DOHH2 (cell line): Measurements from ENCODE around the gene GAB2.

Experiments used
- H3F3A ChIP-seq: fragments of 200-600 bp; sonication (generic), shearing (Covaris generic); 2 replicates; pipeline ENCODE4 v1.6.0; 2016; ENCODE audit warnings: antibody characterized with exemption, mild to moderate bottlenecking; ENCODE audit not compliant: control insufficient read depth, insufficient read depth
- H3K27ac ChIP-seq: fragments of 200-600 bp; sonication (generic); 2 replicates; pipeline ENCODE4 v1.5.1; 2014; ENCODE audit warnings: low read depth, mild to moderate bottlenecking, low read length, moderate library complexity
- H3K27me3 ChIP-seq: fragments of 200-600 bp; sonication (generic); 2 replicates; pipeline ENCODE4 v1.6.1; 2014; ENCODE audit warnings: mild to moderate bottlenecking, low read length, mixed read lengths; ENCODE audit not compliant: control insufficient read depth
- H3K36me3 ChIP-seq: fragments of 200-600 bp; sonication (generic); 2 replicates; pipeline ENCODE4 v1.6.1; 2014; ENCODE audit warnings: mild to moderate bottlenecking, low read length, moderate library complexity, mixed read lengths; ENCODE audit not compliant: control insufficient read depth
- H3K4me1 ChIP-seq: fragments of 200-600 bp; sonication (generic); 2 replicates; pipeline ENCODE4 v1.6.1; 2014; ENCODE audit warnings: mild to moderate bottlenecking, low read length, mixed read lengths; ENCODE audit not compliant: control insufficient read depth
- H3K4me2 ChIP-seq: fragments of 200-600 bp; sonication (generic); 2 replicates; pipeline ENCODE4 v1.6.0; 2014; ENCODE audit warnings: mild to moderate bottlenecking, low read length, moderate library complexity
- H3K4me3 ChIP-seq: fragments of 200-600 bp; sonication (generic); 2 replicates; pipeline ENCODE4 v1.5.1; 2014; ENCODE audit warnings: mild to moderate bottlenecking, low read length, mixed read lengths
- H3K79me2 ChIP-seq: fragments of 200-600 bp; sonication (generic); 2 replicates; pipeline ENCODE4 v1.6.1; 2014; ENCODE audit warnings: mild to moderate bottlenecking, low read length, mixed read lengths; ENCODE audit not compliant: control insufficient read depth
- H3K9me2 ChIP-seq: fragments of 200-600 bp; sonication (generic); replicated peaks from 2 replicates; pipeline ENCODE4 v1.6.1; 2014; ENCODE audit warnings: mild to moderate bottlenecking, low read length, mixed read lengths; ENCODE audit not compliant: control insufficient read depth
- H3K9me3 ChIP-seq: fragments of 200-600 bp; sonication (generic); 2 replicates; pipeline ENCODE4 v1.6.1; 2014; ENCODE audit warnings: antibody characterized with exemption, low read length, mixed read lengths; ENCODE audit not compliant: control insufficient read depth, insufficient read depth
- H4K20me1 ChIP-seq: fragments of 200-600 bp; sonication (generic); 2 replicates; pipeline ENCODE4 v1.6.0; 2014; ENCODE audit warnings: low read depth, mild to moderate bottlenecking, antibody characterized with exemption, low read length, moderate library complexity; ENCODE audit not compliant: control insufficient read depth, insufficient read depth
- EZH2phosphoT487 ChIP-seq: fragments of 200-600 bp; sonication (generic); IDR thresholded peaks from 2 replicates; pipeline ENCODE4 v1.6.1; 2017; ENCODE audit warnings: borderline replicate concordance, mild to moderate bottlenecking, antibody characterized with exemption, low read length, moderate library complexity, mixed read lengths
- TF ChIP-seq, protein P1 (sequence below): fragments of 200-600 bp; sonication (generic); IDR thresholded peaks from one replicate; pipeline ENCODE4 v1.5.1; 2014; ENCODE audit warnings: antibody characterized with exemption, mild to moderate bottlenecking, low read depth, low read length; ENCODE audit not compliant: poor library complexity, severe bottlenecking

Gene GAB2

DNA sequence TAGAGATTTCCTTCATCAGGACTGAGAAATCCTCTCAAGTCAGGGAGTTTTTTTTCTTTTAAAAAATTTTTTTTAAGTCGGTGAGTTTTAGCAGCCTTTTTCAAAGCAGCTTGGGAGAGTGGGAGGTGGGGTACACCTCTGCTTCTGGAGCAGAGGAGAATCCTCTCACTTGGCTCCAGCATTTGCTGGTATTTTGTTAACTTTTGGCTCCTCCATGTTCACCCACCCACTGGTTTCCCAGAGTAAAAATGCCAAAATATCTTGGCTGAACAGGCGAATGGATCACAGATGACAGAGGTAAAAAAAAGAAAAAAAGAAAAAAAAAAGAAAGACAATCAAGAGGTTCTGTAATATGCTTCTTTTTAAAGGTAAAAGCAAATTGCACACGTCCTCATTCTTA lies 68.0 kb downstream of the GAB2 start:
- no peaks in the 10 kb centered on the region for H3K36me3 ChIP-seq
- no peaks in the 10 kb centered on the region for H3K79me2 ChIP-seq
- H3K9me2 ChIP-seq = no peaks in the 10 kb centered on the region
- 0 out of 2 replicates have a peak, but pooled peaks cover 3% of the 10 kb centered on the region for H3F3A ChIP-seq
- peaks cover 18% of the 10 kb centered on the region for H3K4me1 ChIP-seq
- H3K4me2 ChIP-seq = peak overlapping the region; percentile 45
- H3K27ac ChIP-seq = no peak overlapping the region
- H3K4me3 ChIP-seq = peak overlapping the region; percentile 12; the same call in 1 of the 2 replicates
- no peaks in the 10 kb centered on the region for H3K9me3 ChIP-seq
- H4K20me1 ChIP-seq = no peaks in the 10 kb centered on the region
- H3K27me3 ChIP-seq = no peaks in the 10 kb centered on the region
- TF ChIP-seq, protein P1, sequence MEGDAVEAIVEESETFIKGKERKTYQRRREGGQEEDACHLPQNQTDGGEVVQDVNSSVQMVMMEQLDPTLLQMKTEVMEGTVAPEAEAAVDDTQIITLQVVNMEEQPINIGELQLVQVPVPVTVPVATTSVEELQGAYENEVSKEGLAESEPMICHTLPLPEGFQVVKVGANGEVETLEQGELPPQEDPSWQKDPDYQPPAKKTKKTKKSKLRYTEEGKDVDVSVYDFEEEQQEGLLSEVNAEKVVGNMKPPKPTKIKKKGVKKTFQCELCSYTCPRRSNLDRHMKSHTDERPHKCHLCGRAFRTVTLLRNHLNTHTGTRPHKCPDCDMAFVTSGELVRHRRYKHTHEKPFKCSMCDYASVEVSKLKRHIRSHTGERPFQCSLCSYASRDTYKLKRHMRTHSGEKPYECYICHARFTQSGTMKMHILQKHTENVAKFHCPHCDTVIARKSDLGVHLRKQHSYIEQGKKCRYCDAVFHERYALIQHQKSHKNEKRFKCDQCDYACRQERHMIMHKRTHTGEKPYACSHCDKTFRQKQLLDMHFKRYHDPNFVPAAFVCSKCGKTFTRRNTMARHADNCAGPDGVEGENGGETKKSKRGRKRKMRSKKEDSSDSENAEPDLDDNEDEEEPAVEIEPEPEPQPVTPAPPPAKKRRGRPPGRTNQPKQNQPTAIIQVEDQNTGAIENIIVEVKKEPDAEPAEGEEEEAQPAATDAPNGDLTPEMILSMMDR = no peak
- no peak for TF ChIP-seq EZH2phosphoT487

DNA sequence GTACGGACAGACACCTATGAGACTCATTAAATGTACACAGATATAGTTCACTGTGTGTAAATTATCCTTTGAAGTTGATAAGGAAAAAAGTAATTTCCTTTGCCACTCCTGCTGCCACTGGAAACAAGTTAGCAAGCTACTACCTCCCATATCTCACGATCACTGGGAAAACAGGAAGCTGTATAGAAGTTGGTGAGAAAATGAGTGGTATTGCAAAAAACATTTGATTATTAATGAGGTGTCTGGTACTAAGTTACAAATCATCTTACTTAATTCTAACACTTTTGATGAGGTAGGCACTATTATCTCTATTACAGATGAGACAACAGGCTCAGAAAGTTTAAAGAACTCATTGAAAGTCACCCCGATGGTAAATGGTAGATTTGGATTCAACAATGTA lies 68.5 kb downstream of the GAB2 start:
- H3K4me1 ChIP-seq = peaks cover 18% of the 10 kb centered on the region
- no peaks in the 10 kb centered on the region for H3K9me3 ChIP-seq
- no peak overlapping the region for H3K4me2 ChIP-seq
- H3K27ac ChIP-seq = no peak overlapping the region
- no peaks in the 10 kb centered on the region for H4K20me1 ChIP-seq
- TF ChIP-seq, protein P1 = no peak
- TF ChIP-seq EZH2phosphoT487 = no peak
- H3K4me3 ChIP-seq = no peak overlapping the region
- no peaks in the 10 kb centered on the region for H3K27me3 ChIP-seq
- no peaks in the 10 kb centered on the region for H3K36me3 ChIP-seq
- no peaks in the 10 kb centered on the region for H3K9me2 ChIP-seq
- no peaks in the 10 kb centered on the region for H3K79me2 ChIP-seq
- 0 out of 2 replicates have a peak, but pooled peaks cover 3% of the 10 kb centered on the region for H3F3A ChIP-seq

DNA sequence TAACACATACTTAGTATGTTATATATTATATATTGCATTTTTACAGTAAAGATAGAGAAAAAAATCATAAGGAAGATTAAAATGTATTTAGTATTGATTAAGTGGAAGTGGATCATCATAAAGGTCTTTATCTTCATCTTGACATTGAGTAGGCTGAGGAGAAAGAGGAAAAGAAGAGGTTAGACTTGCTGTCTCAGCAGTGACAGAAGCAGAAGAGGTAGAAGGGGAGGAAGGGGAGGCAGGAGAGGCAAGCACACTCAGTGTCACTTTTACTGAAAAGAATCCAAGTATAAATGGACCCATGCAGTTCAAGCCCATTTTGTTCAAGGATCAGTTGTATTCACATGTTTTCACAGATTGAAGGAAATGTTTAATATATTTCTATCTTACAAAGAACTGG lies 69.7 kb downstream of the GAB2 start:
- Histone ChIP-seq H3K9me3 (no peaks in the 10 kb centered on the region), H3K27me3 (no peaks in the 10 kb centered on the region), H3K27ac (no peak overlapping the region), H4K20me1 (no peaks in the 10 kb centered on the region), H3K4me2 (no peak overlapping the region), H3K79me2 (no peaks in the 10 kb centered on the region), H3K9me2 (no peaks in the 10 kb centered on the region), H3K4me1 (peaks cover 18% of the 10 kb centered on the region), H3K36me3 (no peaks in the 10 kb centered on the region), H3K4me3 (no peak overlapping the region), H3F3A (0 out of 2 replicates have a peak, but pooled peaks cover 3% of the 10 kb centered on the region)
- no peak for TF ChIP-seq EZH2phosphoT487
- TF ChIP-seq, protein P1 = no peak

DNA sequence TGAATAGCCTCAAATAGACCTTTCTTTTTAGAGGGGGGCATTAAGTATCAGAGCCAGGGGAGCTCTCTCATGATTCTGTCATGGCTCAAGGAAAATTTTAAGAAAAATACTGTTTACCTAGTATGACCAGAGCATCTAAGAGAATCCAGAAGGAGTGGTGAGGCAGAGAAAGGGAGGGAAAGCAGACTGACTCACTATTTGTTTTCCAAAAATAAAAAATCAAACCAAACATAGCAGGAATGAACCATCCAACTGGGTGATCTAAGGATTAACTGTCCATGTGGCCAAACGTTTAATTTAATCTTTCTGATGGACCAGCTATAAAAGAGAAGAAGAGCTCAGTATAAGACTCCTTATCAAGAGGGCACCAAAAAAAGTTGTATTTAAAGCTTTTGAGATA lies 70.8 kb downstream of the GAB2 start:
- TF ChIP-seq, protein P1 = no peak
- no peak for TF ChIP-seq EZH2phosphoT487

More for the DNA sequence above, 70.8 kb downstream of the GAB2 start:
- H3K4me2 ChIP-seq = no peak overlapping the region
- no peak overlapping the region for H3K4me3 ChIP-seq
- H3K27ac ChIP-seq = no peak overlapping the region
- H4K20me1 ChIP-seq = no peaks in the 10 kb centered on the region
- H3K4me1 ChIP-seq = peaks cover 18% of the 10 kb centered on the region
- no peaks in the 10 kb centered on the region for H3K79me2 ChIP-seq
- H3K9me3 ChIP-seq = no peaks in the 10 kb centered on the region
- no peaks in the 10 kb centered on the region for H3K27me3 ChIP-seq
- H3F3A ChIP-seq = 0 out of 2 replicates have a peak, but pooled peaks cover 3% of the 10 kb centered on the region
- no peaks in the 10 kb centered on the region for H3K9me2 ChIP-seq
- H3K36me3 ChIP-seq = no peaks in the 10 kb centered on the region
